ENCODE data around the gene FARP2. TPM values are rescaled to one million over a fixed set of nuclear protein-coding genes. Genes with fewer than 3 reads are reported as not detected.
A peak's percentile ranks its signal among the peaks of the same experiment; 100 is the strongest.

Gene FARP2
- total and polyA plus RNA-seq, 2 of the 4 experiments (the other 2 are of a cell fraction): 17.1 to 30.8 TPM

DNA sequence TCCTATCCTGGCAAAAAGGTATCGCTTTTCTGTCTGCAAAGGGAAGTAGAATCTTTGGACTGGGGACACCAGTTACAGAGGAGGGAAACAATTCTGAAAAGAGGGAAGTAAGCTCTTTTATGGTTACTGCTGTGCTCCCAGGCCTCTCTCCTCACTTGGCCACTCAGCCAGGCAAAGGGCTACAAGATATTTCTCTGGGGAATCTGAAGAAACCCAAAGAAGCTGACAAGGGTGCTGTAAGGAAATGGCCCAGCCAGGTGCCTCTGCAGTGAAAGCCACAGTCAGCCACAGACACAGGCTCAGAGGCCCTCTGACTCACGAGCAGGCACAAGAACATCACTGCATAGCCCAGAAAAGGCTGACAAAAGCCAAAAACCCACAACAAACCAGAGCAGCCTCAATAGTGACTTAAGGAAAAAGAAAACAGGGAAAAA lies 46.4 kb upstream of the FARP2 start:
- intact Hi-C loops (cut with micrococcal nuclease): no loop called here
- Histone ChIP-seq H2BK120ac (ENCODE audit: low read depth, low read length) (no peak overlapping the region), H2BK15ac (ENCODE audit: low read depth, low read length) (no peak overlapping the region), H4K20me1 (ENCODE audit: insufficient read depth, low read length) (peaks cover 53% of the 10 kb centered on the region), H2BK5ac (ENCODE audit: low read depth, low read length, poor library complexity, severe bottlenecking) (no peak overlapping the region), H2AFZ (replicated peaks; ENCODE audit: low read length, poor library complexity) (no peak overlapping the region), H4K91ac (ENCODE audit: insufficient read depth, low read depth, low read length) (no peak overlapping the region), H3K9me1 (ENCODE audit: insufficient read depth, low read length) (peaks cover 30% of the 10 kb centered on the region), H3K18ac (ENCODE audit: low read depth, low read length) (no peak overlapping the region), H4K5ac (ENCODE audit: low read depth, low read length) (no peak overlapping the region), H3K9me3 (ENCODE audit: control insufficient read depth, insufficient read depth, low read length) (no peaks in the 10 kb centered on the region), H3K4ac (ENCODE audit: low read depth, low read length) (no peak overlapping the region), H3K23ac (ENCODE audit: low read depth, low read length) (no peak overlapping the region; the same call in 1 of the 2 replicates), H3K4me2 (ENCODE audit: low read depth, low read length) (no peak overlapping the region), H3K4me1 (ENCODE audit: control insufficient read depth, insufficient read depth, low read length) (0 out of 2 replicates have a peak, but pooled peaks cover 4% of the 10 kb centered on the region), H3K79me1 (ENCODE audit: low read depth in 1 of 2, low read length in 2 of 2) (peaks cover 15 to 80% of the 10 kb centered on the region in 2 experiments), H2AK5ac (ENCODE audit: low read depth, low read length) (no peak overlapping the region), H3K56ac (ENCODE audit: extremely low read depth, insufficient read depth, low read length) (no peak overlapping the region), H3K36me3 (ENCODE audit: control insufficient read depth, insufficient read depth, low read length) (peaks cover 5% of the 10 kb centered on the region; the same call in 1 of the 2 replicates), H4K8ac (ENCODE audit: low read depth in 2 of 2, low read length in 2 of 2) (no peak overlapping the region), H2BK20ac (ENCODE audit: low read depth, low read length) (no peak overlapping the region), H3K27ac (ENCODE audit: insufficient read depth, low read length) (no peak overlapping the region), H3K14ac (replicated peaks; ENCODE audit: low read depth, low read length) (0 out of 2 replicates have a peak overlapping the region, but pooled peaks have one; percentile 6), H3K27me3 (ENCODE audit: control insufficient read depth, insufficient read depth, low read length) (no peaks in the 10 kb centered on the region), H3K4me3 (ENCODE audit: insufficient read depth, low read depth, low read length) (no peak overlapping the region), H2AK9ac (replicated peaks; ENCODE audit: low read depth, low read length, poor library complexity) (no peak overlapping the region), H3K9ac (ENCODE audit: low read depth, low read length) (no peak overlapping the region)
- DNase-seq (peak; percentile 61), ATAC-seq (ENCODE audit: low read depth) (peak; percentile 41; the same call in 1 of the 2 replicates)
- WGBS, 2 experiments (ENCODE audit: extremely low coverage in 2 of 2, insufficient read length in 1 of 2): no CpG with 5 or more reads among the region's 2 CpGs
- ChIA-PET CTCF (no interaction called here), POLR2A (ENCODE audit: unreplicated experiment) (no interaction called here)
- in situ Hi-C loops (cut with MboI; ENCODE audit: low sequenced_read_pairs): no loop called here
- BruUV-seq (replicated peaks): no TSS peak
- dilution Hi-C loops (cut with HindIII; ENCODE audit: low sequenced_read_pairs, unreplicated experiment): no loop called here
- TF ChIP-seq RFX5 (IDR thresholded peaks at IDR 0.05; ENCODE audit: low read depth, low read length) (no peak), CHD1 (IDR thresholded peaks at IDR 0.05; ENCODE audit: low read depth, low read length) (no peak), CEBPB (IDR thresholded peaks at IDR 0.05; ENCODE audit: low read depth, low read length) (no peak), BHLHE40 (IDR thresholded peaks at IDR 0.05; ENCODE audit: low read depth, low read length) (no peak), MAZ (IDR thresholded peaks at IDR 0.05; ENCODE audit: borderline replicate concordance, low read depth, low read length) (no peak), NFE2L2 (IDR thresholded peaks at IDR 0.05; ENCODE audit: low read depth, low read length) (no peak), RAD21 (IDR thresholded peaks at IDR 0.05; ENCODE audit: low read length) (no peak), FOS (IDR thresholded peaks at IDR 0.05; ENCODE audit: low read depth, low read length) (no peak), MAFK (IDR thresholded peaks at IDR 0.05; ENCODE audit: low read depth, low read length) (no peak), POLR2A (IDR thresholded peaks at IDR 0.05; ENCODE audit: low read depth, low read length) (no peak), SMC3 (IDR thresholded peaks at IDR 0.05; ENCODE audit: low read depth, low read length) (no peak), RCOR1 (IDR thresholded peaks at IDR 0.05; ENCODE audit: insufficient replicate concordance, low read length) (no peak), MXI1 (IDR thresholded peaks at IDR 0.05; ENCODE audit: borderline replicate concordance, low read depth, low read length) (no peak)
- TF ChIP-seq, protein P1, sequence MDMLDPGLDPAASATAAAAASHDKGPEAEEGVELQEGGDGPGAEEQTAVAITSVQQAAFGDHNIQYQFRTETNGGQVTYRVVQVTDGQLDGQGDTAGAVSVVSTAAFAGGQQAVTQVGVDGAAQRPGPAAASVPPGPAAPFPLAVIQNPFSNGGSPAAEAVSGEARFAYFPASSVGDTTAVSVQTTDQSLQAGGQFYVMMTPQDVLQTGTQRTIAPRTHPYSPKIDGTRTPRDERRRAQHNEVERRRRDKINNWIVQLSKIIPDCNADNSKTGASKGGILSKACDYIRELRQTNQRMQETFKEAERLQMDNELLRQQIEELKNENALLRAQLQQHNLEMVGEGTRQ (IDR thresholded peaks at IDR 0.05; ENCODE audit: low read depth, low read length): no peak
- TF ChIP-seq, protein P2, sequence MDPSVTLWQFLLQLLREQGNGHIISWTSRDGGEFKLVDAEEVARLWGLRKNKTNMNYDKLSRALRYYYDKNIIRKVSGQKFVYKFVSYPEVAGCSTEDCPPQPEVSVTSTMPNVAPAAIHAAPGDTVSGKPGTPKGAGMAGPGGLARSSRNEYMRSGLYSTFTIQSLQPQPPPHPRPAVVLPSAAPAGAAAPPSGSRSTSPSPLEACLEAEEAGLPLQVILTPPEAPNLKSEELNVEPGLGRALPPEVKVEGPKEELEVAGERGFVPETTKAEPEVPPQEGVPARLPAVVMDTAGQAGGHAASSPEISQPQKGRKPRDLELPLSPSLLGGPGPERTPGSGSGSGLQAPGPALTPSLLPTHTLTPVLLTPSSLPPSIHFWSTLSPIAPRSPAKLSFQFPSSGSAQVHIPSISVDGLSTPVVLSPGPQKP (IDR thresholded peaks at IDR 0.05; ENCODE audit: borderline replicate concordance, low read depth, low read length): no peak
- TF ChIP-seq, protein P3, sequence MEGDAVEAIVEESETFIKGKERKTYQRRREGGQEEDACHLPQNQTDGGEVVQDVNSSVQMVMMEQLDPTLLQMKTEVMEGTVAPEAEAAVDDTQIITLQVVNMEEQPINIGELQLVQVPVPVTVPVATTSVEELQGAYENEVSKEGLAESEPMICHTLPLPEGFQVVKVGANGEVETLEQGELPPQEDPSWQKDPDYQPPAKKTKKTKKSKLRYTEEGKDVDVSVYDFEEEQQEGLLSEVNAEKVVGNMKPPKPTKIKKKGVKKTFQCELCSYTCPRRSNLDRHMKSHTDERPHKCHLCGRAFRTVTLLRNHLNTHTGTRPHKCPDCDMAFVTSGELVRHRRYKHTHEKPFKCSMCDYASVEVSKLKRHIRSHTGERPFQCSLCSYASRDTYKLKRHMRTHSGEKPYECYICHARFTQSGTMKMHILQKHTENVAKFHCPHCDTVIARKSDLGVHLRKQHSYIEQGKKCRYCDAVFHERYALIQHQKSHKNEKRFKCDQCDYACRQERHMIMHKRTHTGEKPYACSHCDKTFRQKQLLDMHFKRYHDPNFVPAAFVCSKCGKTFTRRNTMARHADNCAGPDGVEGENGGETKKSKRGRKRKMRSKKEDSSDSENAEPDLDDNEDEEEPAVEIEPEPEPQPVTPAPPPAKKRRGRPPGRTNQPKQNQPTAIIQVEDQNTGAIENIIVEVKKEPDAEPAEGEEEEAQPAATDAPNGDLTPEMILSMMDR (conservative IDR thresholded peaks at IDR 0.05; ENCODE audit: low read depth, low read length): no peak

All from IMR-90 (cell line).